Stimulated activated effector memory CD8-positive, alpha-beta T cell treated with anti-CD3 and anti-CD28 coated beads, Interleukin-12 subunit alpha, Interleukin-12 subunit beta, amount 100 ng/mL, for 72 hours (primary cell): ENCODE results near the gene DYNLT2B.
"Not testable (repeated sequence)": the region's sequence is repeated elsewhere in the genome, so short reads cannot be mapped to it uniquely, and the experiment has no call there.

Source experiments
- ATAC-seq: fragments of 150-1000 bp; cut with Tn5 transposase; 2 replicates; pipeline ENCODE4 v1.10.0; 2021
- DNase-seq, 2 donors: peaks; one replicate each; pipeline ENCODE4 v3.0.0; 2021 to 2022; ENCODE audit warnings: low spot score in 2 of 2
- H3K27ac Mint-ChIP-seq: one replicate; pipeline ENCODE4 v1.8.0; 2022; ENCODE audit warnings: mild to moderate bottlenecking, mixed read lengths
- H3K36me3 Mint-ChIP-seq: one replicate; pipeline ENCODE4 v1.8.0; 2022; ENCODE audit warnings: mild to moderate bottlenecking, mixed read lengths
- H3K4me1 Mint-ChIP-seq: one replicate; pipeline ENCODE4 v1.8.0; 2022; ENCODE audit warnings: mixed read lengths
- H3K4me3 Mint-ChIP-seq: one replicate; pipeline ENCODE4 v1.8.0; 2022; ENCODE audit warnings: mild to moderate bottlenecking, mixed read lengths
- H3K9me3 Mint-ChIP-seq: one replicate; pipeline ENCODE4 v1.8.0; 2022; ENCODE audit warnings: mixed read lengths

The DYNLT2B gene

GRCh38 chr3:196263819-196264218 lies 54.2 kb downstream of the DYNLT2B start:
- ATAC-seq (no peak), DNase-seq (no peak)
- Mint-ChIP-seq H3K4me1 (no peaks in the 10 kb centered on the region), H3K4me3 (no peak overlapping the region), H3K9me3 (no peaks in the 10 kb centered on the region), H3K36me3 (peaks cover 88% of the 10 kb centered on the region), H3K27ac (peak overlapping the region; percentile 14)

GRCh38 chr3:196260784-196261183 lies 57.3 kb downstream of the DYNLT2B start:
- DNase-seq = no peak
- Mint-ChIP-seq H3K36me3 (peaks cover 86% of the 10 kb centered on the region), H3K4me1 (no peaks in the 10 kb centered on the region), H3K9me3 (no peaks in the 10 kb centered on the region), H3K27ac (no peak overlapping the region), H3K4me3 (no peak overlapping the region)
- no peak for ATAC-seq

DNA sequence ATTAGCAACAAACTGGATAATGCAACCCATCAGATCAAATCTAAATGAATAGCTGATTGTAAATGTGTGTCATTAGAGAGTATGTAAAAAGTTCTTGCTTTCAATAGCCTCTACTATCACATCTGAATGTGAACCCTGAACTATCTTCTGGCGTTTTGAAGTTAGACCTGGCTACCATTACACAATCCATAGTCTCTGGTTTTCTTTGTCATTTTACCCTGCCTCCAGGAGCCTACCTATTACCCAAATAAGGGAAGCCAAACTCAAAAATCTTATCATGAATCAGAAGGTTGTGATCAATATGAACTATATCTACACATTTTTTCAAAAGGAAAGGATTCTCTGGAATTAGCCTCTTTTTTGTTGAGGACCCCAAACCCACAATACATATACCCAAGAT lies 62.3 kb downstream of the DYNLT2B start:
- ATAC-seq = no peak
- Mint-ChIP-seq H3K4me1 (peaks cover 12% of the 10 kb centered on the region), H3K9me3 (no peaks in the 10 kb centered on the region), H3K4me3 (no peak overlapping the region), H3K27ac (no peak overlapping the region), H3K36me3 (peaks cover 64% of the 10 kb centered on the region)
- no peak for DNase-seq

DNA sequence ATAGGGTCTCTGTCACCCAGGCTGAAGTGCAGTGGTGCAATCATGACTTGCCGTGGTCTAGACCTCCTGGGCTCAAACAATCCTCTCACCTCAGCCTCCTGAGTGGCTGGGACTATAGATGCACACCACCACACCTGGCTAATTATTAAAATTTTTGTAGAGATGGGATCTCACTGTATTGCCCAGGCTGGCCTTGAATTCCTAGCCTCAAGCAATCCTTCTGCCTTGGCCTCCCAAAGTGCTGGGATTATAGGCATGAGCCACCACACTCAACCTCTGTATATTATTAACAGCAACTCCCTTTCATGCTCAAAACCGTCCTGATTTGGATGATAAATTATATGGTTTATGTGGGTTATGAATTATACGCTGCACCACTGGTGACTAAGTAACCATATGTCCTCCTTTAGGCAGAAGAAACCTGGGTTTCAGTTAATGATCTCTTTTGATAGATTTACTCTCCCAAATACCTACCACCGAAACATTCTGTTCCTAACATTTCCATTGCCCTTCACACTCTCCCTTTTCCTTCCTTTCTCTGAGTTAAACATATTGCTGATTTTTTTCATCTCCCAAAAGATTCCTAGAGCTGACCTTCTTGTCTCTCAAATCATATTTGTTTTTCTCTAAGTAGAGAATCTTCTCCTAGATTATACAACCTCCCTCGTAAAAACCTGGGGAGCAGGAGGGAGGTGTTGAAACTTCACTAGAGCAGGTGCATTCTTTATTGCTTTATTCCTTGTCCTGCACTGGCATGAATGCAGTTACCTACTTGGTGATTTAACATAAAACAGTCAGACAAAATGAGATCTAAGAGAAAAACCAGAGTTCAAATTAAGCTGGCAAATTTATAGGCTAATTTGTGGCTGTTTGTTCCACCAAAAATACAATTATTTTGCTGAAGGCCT lies 63.4 kb downstream of the DYNLT2B start:
- peak overlapping the region; percentile 6 for H3K27ac Mint-ChIP-seq
- ATAC-seq = peak; percentile 51

DNA sequence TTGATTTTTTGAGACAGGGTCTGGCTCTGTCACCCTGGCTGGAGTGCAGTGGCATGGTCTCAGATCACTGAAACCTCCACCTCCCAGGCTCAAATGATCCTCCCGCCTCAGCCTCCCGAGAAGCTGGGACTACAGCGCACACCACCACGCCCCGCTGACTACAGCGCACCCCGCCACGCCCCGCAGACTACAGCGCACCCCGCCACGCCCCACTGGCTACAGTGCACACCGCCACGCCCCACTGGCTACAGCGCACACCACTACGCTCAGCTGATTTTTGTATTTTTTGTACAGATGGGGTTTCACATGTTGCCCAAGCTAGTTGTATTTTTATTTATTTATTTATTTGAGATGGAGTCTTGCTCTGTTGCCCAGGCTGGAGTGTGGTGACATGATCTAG lies 66.1 kb downstream of the DYNLT2B start:
- H3K27ac Mint-ChIP-seq = no peak overlapping the region
- H3K4me1 Mint-ChIP-seq = peaks cover 12% of the 10 kb centered on the region
- no peak overlapping the region for H3K4me3 Mint-ChIP-seq
- H3K9me3 Mint-ChIP-seq = no peaks in the 10 kb centered on the region
- DNase-seq (no peak), ATAC-seq (peak; percentile 56)
- peaks cover 56% of the 10 kb centered on the region for H3K36me3 Mint-ChIP-seq

More for the DNA sequence above, 63.4 kb downstream of the DYNLT2B start:
- Mint-ChIP-seq H3K4me1 (peaks cover 12% of the 10 kb centered on the region), H3K4me3 (no peak overlapping the region), H3K9me3 (no peaks in the 10 kb centered on the region), H3K36me3 (peaks cover 53% of the 10 kb centered on the region)
- no peak for DNase-seq

DNA sequence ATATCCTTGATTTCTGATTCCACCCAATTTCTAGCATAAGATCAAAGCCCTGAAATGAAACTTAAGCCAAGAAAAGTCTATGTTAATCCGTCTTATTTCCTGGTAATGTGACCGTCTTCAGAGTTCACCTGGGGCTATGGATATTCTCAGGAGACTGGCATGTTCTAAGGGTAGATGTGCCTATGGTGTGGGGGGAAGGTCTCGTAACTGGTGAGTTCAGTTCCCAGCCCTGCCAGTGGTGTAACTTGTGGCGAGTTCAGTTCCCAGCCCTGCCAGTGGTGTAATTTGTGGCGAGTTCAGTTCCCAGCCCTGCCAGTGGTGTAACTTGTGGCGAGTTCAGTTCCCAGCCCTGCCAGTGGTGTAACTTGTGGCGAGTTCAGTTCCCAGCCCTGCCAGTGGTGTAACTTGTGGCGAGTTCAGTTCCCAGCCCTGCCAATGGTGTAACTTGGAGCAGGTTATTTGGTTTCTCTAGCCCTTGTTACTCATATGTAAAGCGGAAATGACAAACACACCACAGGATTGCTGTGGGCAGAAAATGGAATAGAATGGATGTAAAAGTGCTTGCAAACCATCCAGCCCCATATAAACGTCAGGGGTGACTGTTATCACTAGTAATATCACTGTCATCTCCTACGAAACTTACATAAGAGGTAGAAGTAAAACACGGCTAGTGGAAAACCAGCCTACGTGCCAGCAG lies 71.3 kb downstream of the DYNLT2B start:
- Mint-ChIP-seq H3K9me3 (no peaks in the 10 kb centered on the region), H3K27ac (peak overlapping the region; percentile 58), H3K4me1 (peaks cover 11% of the 10 kb centered on the region), H3K36me3 (peaks cover 58% of the 10 kb centered on the region), H3K4me3 (no peak overlapping the region)
- peak; percentile 95 for ATAC-seq
- no peak for DNase-seq

GRCh38 chr3:196244166-196244565 lies 73.9 kb downstream of the DYNLT2B start:
- H3K9me3 Mint-ChIP-seq, H3K4me3 Mint-ChIP-seq, H3K4me1 Mint-ChIP-seq, ATAC-seq, DNase-seq, H3K27ac Mint-ChIP-seq: not testable (repeated sequence)
- peaks cover 75% of the 10 kb centered on the region for H3K36me3 Mint-ChIP-seq

DNA sequence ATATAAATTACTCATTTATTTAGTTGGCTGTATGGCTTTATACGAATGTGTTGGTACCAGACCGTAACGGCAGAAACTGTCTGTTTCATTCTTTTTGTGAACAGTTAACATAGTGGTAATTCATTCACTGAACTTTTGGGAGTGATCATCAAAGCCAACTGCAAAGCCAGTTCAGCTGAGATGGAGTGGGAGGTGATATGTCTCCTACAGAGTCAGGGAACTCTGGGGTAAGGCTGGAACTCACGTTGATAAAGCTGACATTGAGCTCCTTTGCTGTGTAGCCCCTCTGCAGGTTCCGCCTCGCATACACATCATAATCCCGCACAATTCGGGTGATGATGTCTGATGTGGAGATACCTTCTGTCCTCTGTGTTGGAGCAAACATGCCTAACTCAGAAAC lies 76.3 kb downstream of the DYNLT2B start:
- DNase-seq = no peak
- ATAC-seq = no peak
- Mint-ChIP-seq H3K4me3 (no peak overlapping the region), H3K27ac (no peak overlapping the region), H3K9me3 (no peaks in the 10 kb centered on the region), H3K36me3 (peaks cover 67% of the 10 kb centered on the region), H3K4me1 (peaks cover 13% of the 10 kb centered on the region)
